ENCODE data around the gene LRRC32.

The LRRC32 gene

DNA sequence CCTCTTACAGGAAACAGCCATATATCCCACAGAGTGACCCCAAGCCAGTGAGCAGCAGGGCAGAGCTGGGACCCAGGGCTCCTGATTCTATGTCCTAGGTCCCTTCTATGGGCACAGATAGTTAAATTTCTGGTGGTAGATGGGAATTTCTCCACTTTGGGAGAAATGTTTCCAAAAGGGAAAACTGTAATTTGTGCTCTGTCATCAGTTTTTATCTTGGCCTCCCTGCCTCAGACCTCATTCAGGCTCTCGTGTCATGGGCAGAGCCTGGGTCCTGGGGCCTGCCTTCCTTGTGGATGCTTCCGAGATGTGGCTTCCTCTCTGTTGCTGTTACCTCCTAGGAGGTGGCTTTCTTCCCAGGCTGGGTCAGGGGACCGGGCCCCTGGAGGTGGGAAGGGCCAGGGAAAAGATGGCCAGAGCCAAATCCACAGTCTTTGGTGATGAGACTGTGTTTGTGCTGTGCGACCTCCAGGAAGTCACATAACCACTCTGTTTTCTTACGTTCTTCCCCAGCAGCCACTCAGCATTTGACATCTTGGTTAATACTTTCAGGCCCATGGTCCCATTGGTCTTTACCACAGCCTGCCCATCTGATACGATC, 8.6 kb downstream of the LRRC32 start:
- DNase-seq = no peak

- no peak for DNase-seq
Measured at GRCh38 chr11:76661306-76661751, 9.2 kb downstream of the LRRC32 start.

- no peak for DNase-seq
Measured at GRCh38 chr11:76660533-76661305, 9.8 kb downstream of the LRRC32 start.

GRCh38 chr11:76659672-76660532, 10.6 kb downstream of the LRRC32 start:
- no peak for DNase-seq

- no peak for DNase-seq
Measured at GRCh38 chr11:76658651-76659650, 11.6 kb downstream of the LRRC32 start.

GRCh38 chr11:76658231-76658630, 12.3 kb downstream of the LRRC32 start:
- no peak for DNase-seq

GRCh38 chr11:76657187-76658170, 13.1 kb downstream of the LRRC32 start:
- DNase-seq = no peak

DNA sequence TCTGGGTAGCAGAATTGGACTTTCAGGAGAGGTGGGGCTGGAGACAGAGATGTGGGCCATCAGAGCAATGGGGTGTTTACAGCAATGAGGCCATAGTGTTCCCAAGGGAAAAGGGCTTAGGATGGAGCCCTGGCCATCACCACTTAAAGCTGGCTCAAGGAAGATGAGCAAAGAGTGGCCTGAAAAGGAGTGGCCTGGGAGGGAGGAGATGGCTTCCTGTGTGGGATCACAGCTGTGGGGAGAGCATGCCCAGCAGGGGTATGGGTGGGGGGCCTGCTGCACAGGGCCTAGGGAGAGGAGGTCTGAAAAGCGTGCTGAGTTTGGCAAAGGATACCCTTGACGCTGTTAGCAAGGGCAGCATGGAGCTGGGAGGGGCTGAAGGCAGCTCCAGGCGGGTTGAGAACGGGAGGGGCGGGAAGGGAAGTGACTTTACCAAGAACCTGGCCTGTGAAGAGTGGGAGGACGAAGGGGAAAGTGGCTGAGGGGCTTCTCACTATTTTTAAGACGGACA, 13.9 kb downstream of the LRRC32 start:
- no peak for DNase-seq

DNA sequence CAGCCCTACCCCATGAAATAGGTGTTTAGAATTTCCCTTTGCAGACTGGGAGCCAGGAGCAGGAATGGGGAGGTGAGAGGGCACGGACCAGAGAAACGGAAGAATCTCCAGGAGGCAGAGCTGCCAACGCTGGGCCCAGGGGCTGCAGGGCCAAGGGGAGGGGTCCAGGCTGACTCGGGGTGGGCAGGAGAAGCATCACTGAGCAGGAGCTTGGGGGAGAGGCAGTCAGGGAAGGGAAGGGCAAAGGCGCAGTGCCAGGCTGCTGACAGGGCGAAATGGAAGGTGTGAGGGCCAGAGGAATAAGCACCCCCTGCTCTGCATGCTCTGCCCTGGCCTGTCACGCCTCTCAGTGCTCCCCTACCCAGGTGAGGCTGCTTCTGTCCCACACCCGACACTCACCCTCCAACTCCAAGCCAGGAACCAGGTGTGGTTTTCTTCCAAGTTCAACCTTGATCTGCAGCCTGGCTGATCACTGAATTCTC, 14.5 kb downstream of the LRRC32 start:
- no peak for DNase-seq

DNA sequence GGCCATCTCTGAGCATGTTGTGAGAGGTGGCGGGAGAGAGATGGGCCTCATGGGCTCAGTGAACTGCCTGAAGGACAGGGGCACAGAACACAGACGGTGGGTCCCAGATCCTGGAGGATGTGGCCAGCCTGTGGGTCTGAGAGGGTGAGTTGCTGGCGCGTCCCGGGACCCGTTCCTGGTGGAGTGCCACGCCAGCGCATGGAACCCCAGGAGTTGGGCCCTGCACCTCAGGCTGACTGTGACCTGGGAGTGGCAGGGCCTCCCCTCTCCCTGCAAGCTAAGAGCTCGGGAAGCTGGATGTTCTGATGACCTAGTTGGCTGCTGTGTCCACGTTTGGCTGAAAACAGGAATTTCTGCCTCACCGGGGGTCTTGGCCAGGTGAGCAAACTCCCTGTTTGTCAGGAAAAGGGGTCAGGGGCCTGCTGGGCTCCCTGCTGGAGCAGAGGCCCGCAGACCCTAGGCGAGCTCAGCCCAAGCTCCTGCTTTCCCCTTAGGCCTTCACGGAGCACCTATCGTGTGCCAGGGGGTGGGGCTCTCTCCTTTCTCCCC, 15.0 kb downstream of the LRRC32 start:
- no peak for DNase-seq

GRCh38 chr11:76654980-76655379, 15.6 kb downstream of the LRRC32 start:
- DNase-seq = no peak

GRCh38 chr11:76654298-76654851, 16.2 kb downstream of the LRRC32 start:
- DNase-seq = no peak

- no peak for DNase-seq
Measured at GRCh38 chr11:76653674-76654284, 16.8 kb downstream of the LRRC32 start.

GRCh38 chr11:76653012-76653673, 17.4 kb downstream of the LRRC32 start:
- DNase-seq = no peak

- DNase-seq = no peak
Measured at GRCh38 chr11:76649851-76650372, 20.6 kb downstream of the LRRC32 start.

GRCh38 chr11:76649011-76649410, 21.5 kb downstream of the LRRC32 start:
- no peak for DNase-seq

DNA sequence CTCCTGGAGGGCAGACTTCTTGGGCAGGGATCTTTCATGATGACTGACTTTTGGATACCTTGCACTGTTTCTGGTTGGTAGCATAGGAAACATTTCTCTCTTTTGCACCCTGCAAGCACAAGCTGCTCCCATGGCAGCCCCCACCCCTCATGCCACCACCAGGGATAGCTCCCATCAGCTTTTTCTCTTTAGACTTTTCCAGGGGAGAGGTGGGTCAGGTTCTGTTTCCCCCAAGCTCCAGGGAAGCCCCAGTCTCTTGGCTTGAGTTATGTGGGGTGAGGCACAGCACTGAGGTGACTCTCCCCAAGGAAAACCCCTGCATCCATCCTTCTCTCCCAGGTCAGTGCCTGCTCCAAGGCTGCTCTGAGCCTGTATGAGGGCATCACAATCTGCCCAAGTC, 22.5 kb downstream of the LRRC32 start:
- no peak for DNase-seq

- DNase-seq = no peak
Measured at GRCh38 chr11:76646882-76647534, 23.5 kb downstream of the LRRC32 start.

Measured in stimulated activated CD4-positive, alpha-beta T cell treated with anti-CD3 and anti-CD28 coated beads, Interleukin-12 subunit alpha, Interleukin-12 subunit beta, amount 100 ng/mL, for 4 hours (primary cell).